HG03196 (cell line): Measurements from ENCODE around the gene CMTM3.
A peak's percentile ranks its signal among the peaks of the same experiment; 100 is the strongest.
"Not testable (repeated sequence)": the region's sequence is repeated elsewhere in the genome, so short reads cannot be mapped to it uniquely, and the experiment has no call there.

ENCODE experiments used
- ATAC-seq: cut with Tn5 transposase; IDR thresholded peaks from one replicate; pipeline ENCODE4 v1.9.1; 2021; ENCODE audit not compliant: unreplicated experiment

The CMTM3 gene

GRCh38 chr16:66581246-66581952, 23.1 kb upstream of the CMTM3 start:
- no peak for ATAC-seq

- ATAC-seq, result no peak
These were observed 18.8 kb upstream of the CMTM3 start for GRCh38 chr16:66585481-66586239.

GRCh38 chr16:66587881-66588600, 16.5 kb upstream of the CMTM3 start:
- no peak for ATAC-seq

GRCh38 chr16:66588981-66589713, 15.4 kb upstream of the CMTM3 start:
- ATAC-seq, result peak; percentile 68

- ATAC-seq, result no peak
These were observed 14.2 kb upstream of the CMTM3 start for GRCh38 chr16:66590322-66590721.

GRCh38 chr16:66591018-66591417, 13.5 kb upstream of the CMTM3 start:
- no peak for ATAC-seq

GRCh38 chr16:66592241-66592640, 12.3 kb upstream of the CMTM3 start:
- no peak for ATAC-seq

GRCh38 chr16:66592814-66593213, 11.7 kb upstream of the CMTM3 start:
- no peak for ATAC-seq

GRCh38 chr16:66594739-66595138, 9.8 kb upstream of the CMTM3 start:
- no peak for ATAC-seq

GRCh38 chr16:66596559-66596958, 7.9 kb upstream of the CMTM3 start:
- ATAC-seq, result not testable (repeated sequence)

- ATAC-seq, result no peak
These were observed 7.3 kb upstream of the CMTM3 start for GRCh38 chr16:66596986-66597848.

- no peak for ATAC-seq
These were observed 6.4 kb upstream of the CMTM3 start for GRCh38 chr16:66598111-66598510.

- ATAC-seq, result no peak
These were observed 4.8 kb upstream of the CMTM3 start for GRCh38 chr16:66599726-66600125.

- no peak for ATAC-seq
These were observed 4.0 kb upstream of the CMTM3 start for GRCh38 chr16:66600477-66600876.

- no peak for ATAC-seq
These were observed 3.0 kb upstream of the CMTM3 start for GRCh38 chr16:66601471-66601870.

- no peak for ATAC-seq
These were observed 748 bp upstream of the CMTM3 start for GRCh38 chr16:66603537-66604375.

GRCh38 chr16:66605177-66605978, 874 bp downstream of the CMTM3 start:
- ATAC-seq, result no peak

- ATAC-seq, result peak; percentile 70
These were observed 1.7 kb downstream of the CMTM3 start for GRCh38 chr16:66605979-66606751.
